Prostate gland (tissue), 2 donors: ENCODE results near the gene GAB2. TPM values are rescaled to one million over a fixed set of nuclear protein-coding genes. Genes with fewer than 3 reads are reported as not detected.

ENCODE experiments used
- DNase-seq: peaks from one replicate; pipeline ENCODE4 v3.0.0-alpha.2; 2019; ENCODE audit warnings: low spot score
- H3K27ac ChIP-seq, 2 donors: fragments of 200-600 bp; sonication (generic); 2 replicates each; pipeline ENCODE4 v1.5.1; 2017 to 2019
- H3K27me3 ChIP-seq: fragments of 200-600 bp; sonication (generic); replicated peaks from 2 replicates; pipeline ENCODE4 v1.5.1; 2019; ENCODE audit not compliant: insufficient read depth
- H3K36me3 ChIP-seq, 2 donors: fragments of 200-600 bp; sonication (generic); 1 replicate in 1 of 2; 2 replicates in 1 of 2; pipeline versions ENCODE4 v1.5.1 to v1.8.1; 2017 to 2019
- H3K4me1 ChIP-seq: fragments of 200-600 bp; sonication (generic); replicated peaks from 2 replicates; pipeline ENCODE4 v1.5.1; 2019
- H3K4me3 ChIP-seq, 2 donors: fragments of 200-600 bp; sonication (generic); 2 replicates each; pipeline ENCODE4 v1.5.1; 2017 to 2019
- H3K9me3 ChIP-seq: fragments of 200-600 bp; sonication (generic); 2 replicates; pipeline ENCODE4 v1.5.1; 2017
- POLR2A ChIP-seq: fragments of 450-650 bp; IDR thresholded peaks from one replicate; pipeline ENCODE4 v1.6.1; 2016; ENCODE audit warnings: antibody characterized with exemption, mild to moderate bottlenecking
- POLR2AphosphoS5 ChIP-seq: sonication (generic); formaldehyde crosslinking; IDR thresholded peaks from one replicate; pipeline ENCODE4 v1.6.1; 2017; ENCODE audit warnings: antibody characterized with exemption
- WGBS: methylation state at CpG from one replicate; pipeline ENCODE4 v1.1.5; 2018; 5-methylcytosine and 5-hydroxymethylcytosine counted together
- intact Hi-C: fragments of 100-400 bp; cut with DNase I; formaldehyde crosslinking; loops from one replicate; pipeline ENCODE4 v1.14.2; 2022
- total RNA-seq, 2 donors: library from RNA; depleted of rRNA; stranded (reverse); fragments of >200 nt; gene quantifications; one replicate each; pipeline ENCODE4 v1.1.0, GENCODE V29; 2016
- TF ChIP-seq, protein P1 (sequence below), 4 experiments: fragments of 200-600 bp in 2 of 4; fragments of 450-650 bp in 2 of 4; sonication (generic) in 2 of 4; IDR thresholded peaks; 1 replicate in 3 of 4; 2 replicates in 1 of 4; pipeline ENCODE4 v1.5.1; 2016 to 2019; ENCODE audit warnings: antibody characterized with exemption in 4 of 4, mild to moderate bottlenecking in 2 of 4, moderate library complexity in 2 of 4

GAB2 gene
- total RNA-seq, 2 donors from 2014 or later = 7.4 to 12.8 TPM

DNA sequence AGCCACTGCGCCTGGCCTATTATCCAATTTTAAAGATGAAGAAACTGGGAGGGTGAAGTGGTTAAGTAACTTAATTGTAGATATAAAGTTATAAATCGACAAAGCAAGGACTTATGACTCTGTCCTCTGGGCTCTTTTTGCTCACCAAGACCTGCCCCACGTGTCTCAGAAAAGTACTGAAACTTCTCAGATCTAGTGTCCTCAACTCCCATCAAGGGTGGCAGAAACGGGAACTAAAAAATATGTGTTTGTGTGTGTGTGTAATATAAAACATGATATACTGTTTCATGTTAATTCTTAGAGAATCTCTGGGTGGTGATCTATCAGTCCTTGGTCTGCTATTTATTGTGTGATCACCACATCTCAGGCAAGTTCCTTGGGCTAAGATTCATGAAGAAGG is 104.9 kb downstream of the GAB2 start:
- TF ChIP-seq, protein P1, sequence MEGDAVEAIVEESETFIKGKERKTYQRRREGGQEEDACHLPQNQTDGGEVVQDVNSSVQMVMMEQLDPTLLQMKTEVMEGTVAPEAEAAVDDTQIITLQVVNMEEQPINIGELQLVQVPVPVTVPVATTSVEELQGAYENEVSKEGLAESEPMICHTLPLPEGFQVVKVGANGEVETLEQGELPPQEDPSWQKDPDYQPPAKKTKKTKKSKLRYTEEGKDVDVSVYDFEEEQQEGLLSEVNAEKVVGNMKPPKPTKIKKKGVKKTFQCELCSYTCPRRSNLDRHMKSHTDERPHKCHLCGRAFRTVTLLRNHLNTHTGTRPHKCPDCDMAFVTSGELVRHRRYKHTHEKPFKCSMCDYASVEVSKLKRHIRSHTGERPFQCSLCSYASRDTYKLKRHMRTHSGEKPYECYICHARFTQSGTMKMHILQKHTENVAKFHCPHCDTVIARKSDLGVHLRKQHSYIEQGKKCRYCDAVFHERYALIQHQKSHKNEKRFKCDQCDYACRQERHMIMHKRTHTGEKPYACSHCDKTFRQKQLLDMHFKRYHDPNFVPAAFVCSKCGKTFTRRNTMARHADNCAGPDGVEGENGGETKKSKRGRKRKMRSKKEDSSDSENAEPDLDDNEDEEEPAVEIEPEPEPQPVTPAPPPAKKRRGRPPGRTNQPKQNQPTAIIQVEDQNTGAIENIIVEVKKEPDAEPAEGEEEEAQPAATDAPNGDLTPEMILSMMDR (IDR thresholded peaks at IDR 0.05) = no peak
- TF ChIP-seq POLR2AphosphoS5 = no peak
- TF ChIP-seq POLR2A = no peak
- no peaks in the 10 kb centered on the region for H3K4me1 ChIP-seq
- no peak overlapping the region for H3K27ac ChIP-seq
- no peaks in the 10 kb centered on the region for H3K27me3 ChIP-seq
- WGBS = 81% methylated on average over 4 of the region's 4 CpGs
- no peaks in the 10 kb centered on the region for H3K9me3 ChIP-seq
- DNase-seq = no peak
- H3K4me3 ChIP-seq = no peak overlapping the region
- no peaks in the 10 kb centered on the region for H3K36me3 ChIP-seq
- intact Hi-C loops = loop anchor here (5.0 to 10.0 kb wide), 2 partner anchors 35 to 102 kb away; partner anchors contain the start of gene GAB2

GRCh38 chr11:78311702-78312371 is 105.8 kb downstream of the GAB2 start:
- no peaks in the 10 kb centered on the region for H3K4me1 ChIP-seq
- no peak for TF ChIP-seq POLR2A
- TF ChIP-seq POLR2AphosphoS5 = no peak
- TF ChIP-seq, protein P1 (IDR thresholded peaks at IDR 0.05) = no peak

DNA sequence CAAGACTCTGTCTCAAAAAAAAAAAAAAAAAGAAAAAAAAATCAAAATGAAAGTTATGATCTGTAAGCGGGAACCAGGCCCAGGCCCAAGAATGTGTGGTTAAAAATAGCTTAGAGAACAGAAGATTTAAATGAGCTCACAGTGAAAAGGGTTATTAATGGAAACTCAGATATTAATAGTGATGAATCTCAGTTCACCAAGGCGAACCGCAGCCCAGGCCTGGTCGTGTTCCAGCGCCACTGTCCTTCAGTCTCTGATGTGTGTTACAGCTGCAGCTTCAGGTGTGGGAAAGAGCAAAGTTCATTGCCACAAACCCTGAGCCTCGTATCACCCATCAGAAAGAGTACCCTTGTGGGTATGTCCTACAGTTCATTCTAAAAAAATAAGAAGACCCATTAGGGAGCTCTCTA is 107.1 kb downstream of the GAB2 start:
- intact Hi-C loops = loop anchor here (5.0 to 10.0 kb wide), 2 partner anchors 37 to 104 kb away; partner anchors contain the start of gene GAB2
- TF ChIP-seq POLR2AphosphoS5 = no peak
- no peak for TF ChIP-seq POLR2A
- TF ChIP-seq, protein P1 (IDR thresholded peaks at IDR 0.05) = no peak
- Histone ChIP-seq H3K27ac (no peak overlapping the region), H3K4me3 (no peak overlapping the region), H3K36me3 (no peaks in the 10 kb centered on the region), H3K9me3 (no peaks in the 10 kb centered on the region), H3K4me1 (no peaks in the 10 kb centered on the region), H3K27me3 (no peaks in the 10 kb centered on the region)
- no peak for DNase-seq
- 44% methylated on average over 6 of the region's 6 CpGs for WGBS

More at GRCh38 chr11:78311702-78312371, 105.8 kb downstream of the GAB2 start:
- H3K36me3 ChIP-seq = no peaks in the 10 kb centered on the region
- DNase-seq = no peak
- H3K4me3 ChIP-seq = no peak overlapping the region
- H3K27me3 ChIP-seq = no peaks in the 10 kb centered on the region
- WGBS = 68% methylated on average over 5 of the region's 5 CpGs
- no peaks in the 10 kb centered on the region for H3K9me3 ChIP-seq
- no peak overlapping the region for H3K27ac ChIP-seq
- intact Hi-C loops = loop anchor here (5.0 to 10.0 kb wide), 2 partner anchors 35 to 103 kb away; partner anchors contain the start of gene GAB2

DNA sequence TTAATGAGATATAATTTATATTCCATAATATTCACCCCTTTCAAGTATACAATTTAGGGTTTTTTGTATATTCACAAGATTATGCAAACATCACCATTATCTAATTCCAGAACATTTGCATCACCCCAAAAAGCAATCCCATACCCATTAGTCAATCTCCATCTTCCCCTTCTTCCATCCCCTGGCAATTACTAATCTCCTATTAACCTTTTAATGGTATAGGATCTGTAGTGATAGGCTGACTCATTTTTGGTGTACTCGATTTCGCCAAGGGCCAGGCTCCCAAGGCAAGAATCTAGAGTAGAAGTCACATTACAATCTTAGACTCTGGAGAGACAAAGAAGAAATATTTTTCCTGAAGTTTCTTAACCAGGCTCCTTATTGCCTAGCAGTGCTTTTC is 113.4 kb downstream of the GAB2 start:
- no peaks in the 10 kb centered on the region for H3K9me3 ChIP-seq
- H3K27ac ChIP-seq = no peak overlapping the region
- intact Hi-C loops = no loop called here
- 98% methylated on average over 2 of the region's 2 CpGs for WGBS
- DNase-seq = no peak
- no peaks in the 10 kb centered on the region for H3K27me3 ChIP-seq
- no peaks in the 10 kb centered on the region for H3K36me3 ChIP-seq
- no peak overlapping the region for H3K4me3 ChIP-seq
- no peaks in the 10 kb centered on the region for H3K4me1 ChIP-seq
- TF ChIP-seq POLR2A (no peak), POLR2AphosphoS5 (no peak)
- TF ChIP-seq, protein P1 (IDR thresholded peaks at IDR 0.05) = no peak
